ENCODE measurements around the gene RC3H1. TPM values are rescaled to one million over a fixed set of nuclear protein-coding genes. Genes with fewer than 3 reads are reported as not detected.
A peak's percentile ranks its signal among the peaks of the same experiment; 100 is the strongest.

Gene RC3H1
- total and polyA plus RNA-seq, 9 of the 15 experiments (the other 6 are each of a cell fraction or from before 2014, with no cell fraction given), result 2.4 to 31.7 (median 12.4) TPM

DNA sequence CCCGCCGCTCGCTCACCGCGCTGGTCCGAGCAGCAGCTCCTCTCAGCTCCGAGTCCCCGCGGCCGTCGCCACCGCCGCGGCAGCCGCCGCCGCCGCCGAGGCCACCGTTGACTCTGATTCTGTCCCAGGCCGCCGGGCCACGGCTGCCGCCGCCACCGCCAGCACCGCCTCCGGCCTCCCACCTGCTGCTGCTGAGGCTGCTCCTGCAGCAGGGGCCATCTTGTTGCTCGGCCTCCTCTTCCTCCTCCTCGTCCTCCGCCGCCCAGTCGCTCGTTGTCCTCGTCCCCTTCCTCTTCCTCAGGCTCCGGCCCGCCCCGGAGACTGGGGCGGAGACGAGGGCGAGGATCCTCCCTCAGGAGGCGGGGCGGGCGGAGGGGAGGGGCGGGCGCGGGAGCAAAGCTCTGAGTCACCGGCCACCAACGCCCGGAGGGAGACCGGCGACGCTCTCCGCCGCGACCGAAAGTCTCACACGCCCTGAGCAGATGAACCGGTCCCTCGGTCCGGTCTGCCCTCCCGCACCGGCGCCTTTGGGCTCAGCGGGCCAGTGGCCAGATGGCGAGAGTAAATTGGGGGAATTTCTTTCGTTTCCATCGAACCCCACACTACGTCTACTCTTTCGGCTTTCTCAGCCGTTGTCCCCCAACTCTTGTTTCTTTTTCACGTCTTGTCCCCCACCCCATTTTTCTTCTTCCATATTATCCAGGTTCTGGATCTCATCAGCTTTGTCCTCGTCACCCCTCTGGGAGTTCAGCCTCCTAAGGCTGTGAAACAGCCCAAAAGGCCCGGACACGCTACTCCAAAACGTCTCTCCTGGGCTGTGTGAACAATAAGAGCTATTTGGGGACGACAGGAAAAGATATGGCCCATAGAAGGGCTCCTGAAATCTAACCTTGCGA is at the start of gene RC3H1 (continued):
- no peak for TF ChIP-seq ZFP1 (CRISPR knock-in tag; IDR thresholded peaks at IDR 0.05)
- peak; percentile 44 to 59; a peak in 2 of 4 replicates for TF ChIP-seq MLLT1 (IDR thresholded peaks at IDR 0.05)
- TF ChIP-seq C11orf30 (IDR thresholded peaks at IDR 0.05; ENCODE audit: low read depth), result peak; percentile 59; the same call in 1 of the 2 replicates
- TF ChIP-seq ZNF408 (CRISPR knock-in tag; IDR thresholded peaks at IDR 0.05; ENCODE audit: low read depth), result no peak
- TF ChIP-seq, protein P1, sequence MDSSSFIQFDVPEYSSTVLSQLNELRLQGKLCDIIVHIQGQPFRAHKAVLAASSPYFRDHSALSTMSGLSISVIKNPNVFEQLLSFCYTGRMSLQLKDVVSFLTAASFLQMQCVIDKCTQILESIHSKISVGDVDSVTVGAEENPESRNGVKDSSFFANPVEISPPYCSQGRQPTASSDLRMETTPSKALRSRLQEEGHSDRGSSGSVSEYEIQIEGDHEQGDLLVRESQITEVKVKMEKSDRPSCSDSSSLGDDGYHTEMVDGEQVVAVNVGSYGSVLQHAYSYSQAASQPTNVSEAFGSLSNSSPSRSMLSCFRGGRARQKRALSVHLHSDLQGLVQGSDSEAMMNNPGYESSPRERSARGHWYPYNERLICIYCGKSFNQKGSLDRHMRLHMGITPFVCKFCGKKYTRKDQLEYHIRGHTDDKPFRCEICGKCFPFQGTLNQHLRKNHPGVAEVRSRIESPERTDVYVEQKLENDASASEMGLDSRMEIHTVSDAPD (CRISPR knock-in tag; IDR thresholded peaks at IDR 0.05), result no peak
- TF ChIP-seq MTA1 (IDR thresholded peaks at IDR 0.05; ENCODE audit: borderline replicate concordance), result no peak; the same call in 1 of the 2 replicates
- TF ChIP-seq ZNF561 (CRISPR knock-in tag; conservative IDR thresholded peaks at IDR 0.05), result no peak
- TF ChIP-seq HNRNPUL1 (IDR thresholded peaks at IDR 0.05; ENCODE audit: low read length), result no peak
- no peak for TF ChIP-seq HDAC6 (IDR thresholded peaks at IDR 0.05; ENCODE audit: low read depth, low read length)
- TF ChIP-seq WHSC1 (IDR thresholded peaks at IDR 0.05; ENCODE audit: low read length), result no peak
- no peak for TF ChIP-seq CEBPG (CRISPR knock-in tag; IDR thresholded peaks at IDR 0.05)
- no peak for TF ChIP-seq CEBPG (tag; conservative IDR thresholded peaks at IDR 0.05 in 1 of 2, IDR thresholded peaks at IDR 0.05 in 1 of 2)
- 0 out of 2 replicates have a peak, but pooled peaks have one; percentile 46 for TF ChIP-seq PTTG1 (tag; IDR thresholded peaks at IDR 0.05; ENCODE audit: low read depth)
- TF ChIP-seq CXXC5 (CRISPR knock-in tag; IDR thresholded peaks at IDR 0.05), result peak; percentile 61
- 0 out of 2 replicates have a peak, but pooled peaks have one; percentile 39 for TF ChIP-seq ERF (CRISPR knock-in tag; IDR thresholded peaks at IDR 0.05)
- no peak for TF ChIP-seq DIDO1 (tag; IDR thresholded peaks at IDR 0.05; ENCODE audit: low read depth)
- TF ChIP-seq HSF4 (CRISPR knock-in tag; IDR thresholded peaks at IDR 0.05; ENCODE audit: borderline replicate concordance), result no peak
- TF ChIP-seq, protein P2, sequence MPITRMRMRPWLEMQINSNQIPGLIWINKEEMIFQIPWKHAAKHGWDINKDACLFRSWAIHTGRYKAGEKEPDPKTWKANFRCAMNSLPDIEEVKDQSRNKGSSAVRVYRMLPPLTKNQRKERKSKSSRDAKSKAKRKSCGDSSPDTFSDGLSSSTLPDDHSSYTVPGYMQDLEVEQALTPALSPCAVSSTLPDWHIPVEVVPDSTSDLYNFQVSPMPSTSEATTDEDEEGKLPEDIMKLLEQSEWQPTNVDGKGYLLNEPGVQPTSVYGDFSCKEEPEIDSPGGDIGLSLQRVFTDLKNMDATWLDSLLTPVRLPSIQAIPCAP (CRISPR knock-in tag; IDR thresholded peaks at IDR 0.05; ENCODE audit: borderline replicate concordance), result no peak
- no peak for TF ChIP-seq MCM3 (IDR thresholded peaks at IDR 0.05)
- no peak for TF ChIP-seq HNRNPK (IDR thresholded peaks at IDR 0.05; ENCODE audit: low read depth, low read length, poor library complexity, severe bottlenecking)
- TF ChIP-seq MLX (CRISPR knock-in tag; conservative IDR thresholded peaks at IDR 0.05), result no peak
- no peak for TF ChIP-seq ZBTB43 (CRISPR knock-in tag; IDR thresholded peaks at IDR 0.05)
- TF ChIP-seq ZNF184 (CRISPR knock-in tag; IDR thresholded peaks at IDR 0.05), result no peak

Measured in K562 (cell line).